Bladder microvascular endothelial cell (primary cell): Measurements from ENCODE around the gene MAN2B1. TPM values are rescaled to one million over a fixed set of nuclear protein-coding genes. Genes with fewer than 3 reads are reported as not detected.

ENCODE experiments used
- total RNA-seq: library from RNA; depleted of rRNA; stranded (reverse); fragments of >200 nt; gene quantifications from 2 replicates; pipeline ENCODE4 v1.2.3, GENCODE V29; 2014

Gene MAN2B1
- 31.2 and 64.0 TPM in 2 replicates for total RNA-seq

DNA sequence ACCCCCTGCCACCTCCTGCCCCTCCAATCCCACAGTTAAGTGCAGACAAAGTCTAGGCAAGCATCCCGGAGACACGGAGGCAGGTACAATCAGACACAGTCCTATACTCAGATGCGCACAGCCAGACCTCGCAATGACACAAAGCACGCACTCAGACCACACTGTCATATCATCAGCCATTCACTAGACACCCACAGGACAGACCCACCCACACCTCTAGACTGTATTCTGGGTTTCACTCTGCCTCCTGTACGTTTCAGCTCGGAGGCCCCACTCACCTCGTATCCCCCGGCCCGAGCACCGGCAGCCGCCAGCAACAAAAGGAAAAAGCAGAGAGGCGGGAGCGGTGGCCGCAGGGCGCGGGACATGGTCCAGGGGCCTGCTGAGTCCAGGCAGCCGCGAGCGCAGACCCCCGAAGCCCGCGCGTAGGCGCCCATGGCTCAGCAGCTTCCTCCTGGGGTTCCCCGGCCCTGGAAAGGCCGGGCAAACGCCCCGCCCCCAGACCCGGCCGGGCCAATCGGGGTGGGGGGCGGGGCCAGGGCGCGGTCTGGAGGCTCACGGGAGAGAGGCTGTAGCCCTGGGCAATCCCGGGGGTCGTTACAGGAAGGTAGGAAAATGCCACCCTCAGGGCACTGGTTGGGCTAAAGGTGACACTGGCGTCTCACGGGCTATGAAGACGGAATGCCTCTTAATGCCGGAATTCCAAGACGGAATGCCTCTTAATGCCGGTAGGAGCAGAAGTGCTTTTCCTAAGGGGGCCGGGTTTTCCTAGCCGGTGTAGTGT, at the start of gene MAN2B1, which contains the start of gene WDR83:
Gene MAN2B1 (minus strand): TSS at position 478 of the 784 bp plus-strand sequence. CDS start 41 bp downstream, at position 437.
Gene WDR83 (plus strand): TSS at position 543 of the 784 bp plus-strand sequence. CDS start 2,984 bp downstream, outside the sequence.

DNA sequence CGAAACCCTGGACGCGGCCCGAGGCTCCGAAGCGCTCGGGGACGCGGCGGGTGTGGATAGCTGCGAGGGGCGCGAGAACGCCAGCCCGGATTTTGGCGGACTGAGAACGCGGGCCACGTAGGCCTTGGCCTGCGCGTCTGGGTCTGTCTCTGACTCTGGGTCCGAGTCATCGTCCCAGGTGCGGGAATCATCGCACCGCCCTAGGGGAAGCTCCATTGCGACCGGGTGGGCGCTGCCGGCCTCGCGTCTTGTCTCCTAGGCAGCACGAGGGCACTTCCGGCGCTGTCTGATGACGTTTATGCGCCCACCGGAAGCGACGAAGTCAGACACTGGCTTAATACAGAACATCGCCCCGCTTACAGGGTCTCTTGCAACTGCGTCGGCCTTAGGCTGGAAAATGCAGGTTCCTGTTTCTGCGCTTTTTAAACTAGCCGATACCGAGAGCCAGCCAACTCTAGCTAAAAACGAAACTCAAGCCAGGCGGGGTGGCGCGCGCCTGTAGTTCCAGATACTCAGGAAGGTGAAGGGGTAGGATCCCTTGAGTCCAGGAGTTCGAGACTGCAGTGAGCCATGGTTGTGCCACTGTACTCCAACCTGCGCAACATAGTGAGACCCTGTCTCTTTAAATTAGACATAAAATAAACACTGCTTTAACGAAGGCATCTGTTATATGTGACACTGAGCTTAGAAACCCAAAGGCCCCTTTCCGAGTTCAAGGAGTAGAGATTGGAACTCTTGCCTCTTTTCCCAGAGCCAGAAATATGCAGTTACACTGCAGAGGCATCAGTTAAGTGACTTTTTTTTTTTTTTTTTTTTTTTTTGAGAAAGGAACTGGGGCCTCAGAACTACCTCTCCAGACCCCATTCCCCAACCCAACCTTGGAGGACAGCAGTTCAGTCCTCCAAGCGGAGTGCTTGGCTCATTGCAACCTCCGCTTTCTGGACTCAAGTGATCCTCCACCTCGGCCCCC, 30.1 kb upstream of the MAN2B1 start, which contains the start of gene FBXW9:
Gene FBXW9 (minus strand): TSS at position 266 of the 970 bp plus-strand sequence. CDS start 50 bp downstream, at position 216.

DNA sequence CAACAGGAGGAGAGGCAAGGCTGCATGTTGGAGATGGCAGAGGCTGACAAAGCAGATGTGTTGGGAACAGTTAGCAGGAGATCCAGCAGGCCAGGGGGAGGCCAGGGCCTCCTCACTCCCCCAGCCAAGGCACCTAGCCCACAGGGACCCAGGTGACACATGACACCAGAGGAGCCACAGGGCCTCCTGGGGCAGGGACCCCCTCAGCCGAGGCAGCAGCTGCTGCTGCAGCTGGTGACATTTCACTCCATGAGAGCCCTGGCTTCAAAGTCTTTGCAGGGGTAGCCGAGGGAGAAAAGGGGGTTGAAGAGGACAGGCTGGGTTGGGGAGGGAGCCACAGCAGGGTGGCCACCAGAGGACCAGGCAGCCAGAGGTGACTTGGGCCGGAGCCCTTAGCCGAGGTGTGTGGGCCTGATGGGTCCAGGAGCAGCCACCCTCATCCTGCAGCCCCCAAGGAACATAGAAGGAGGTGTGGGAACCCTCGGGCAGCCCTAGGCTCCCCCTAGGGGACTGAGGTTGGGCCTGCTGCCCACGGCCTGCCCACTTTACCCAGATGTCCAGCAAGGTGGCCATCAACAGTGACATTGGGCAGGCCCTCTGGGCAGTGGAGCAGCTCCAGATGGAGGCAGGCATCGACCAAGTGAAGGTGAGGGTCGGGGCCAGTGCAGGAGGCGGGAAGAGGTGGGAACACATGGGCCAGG, 21.1 kb upstream of the MAN2B1 start, which contains the start of gene GNG14:
Gene GNG14 (plus strand): TSS at position 503 of the 701 bp plus-strand sequence. CDS start 51 bp downstream, at position 554.

DNA sequence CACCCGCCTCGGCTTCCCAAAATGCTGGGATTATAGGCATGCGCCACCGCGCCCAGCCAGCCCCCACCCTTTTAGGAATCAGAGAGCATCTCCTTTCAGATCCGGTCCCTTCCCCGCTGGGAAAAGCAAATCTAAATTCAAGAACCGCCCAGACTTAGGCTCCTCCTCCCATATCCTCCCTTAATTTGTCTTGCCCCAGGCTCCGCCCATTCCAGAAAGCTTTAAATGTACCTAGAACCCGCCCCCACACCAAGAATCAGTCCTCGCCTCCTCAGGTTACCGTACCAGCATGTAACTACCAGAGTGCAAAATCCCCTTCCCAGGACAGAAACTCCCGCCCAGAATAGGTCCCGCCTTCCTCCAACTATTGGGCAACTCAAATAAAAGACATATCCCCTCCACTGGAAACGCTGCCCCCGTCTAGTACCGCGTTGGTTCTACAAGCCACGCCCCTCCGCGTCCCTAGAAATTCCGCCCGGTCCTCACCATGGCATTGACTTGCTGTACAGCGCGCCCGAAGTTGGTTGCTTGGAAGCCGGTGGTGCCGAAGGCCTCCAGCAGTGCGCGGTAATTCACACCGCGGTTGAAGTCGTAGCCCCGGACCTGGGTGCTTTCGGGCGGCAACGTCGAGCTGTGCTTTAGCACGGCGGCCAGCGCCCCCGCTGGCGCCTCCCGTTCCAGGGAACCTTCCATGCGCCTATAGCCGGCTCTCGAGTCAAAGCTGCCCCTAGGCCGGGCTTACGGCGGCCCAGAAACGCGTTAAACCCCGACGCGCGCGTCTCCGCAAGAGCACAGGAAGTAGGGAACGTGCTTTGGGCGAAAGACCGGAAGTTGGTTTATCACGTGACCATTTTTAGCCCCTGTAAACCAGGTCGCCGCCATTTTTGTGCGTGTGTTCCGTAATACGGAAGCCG, 14.8 kb upstream of the MAN2B1 start, which contains the start of gene DHPS:
Gene DHPS (minus strand): TSS at position 807 of the 914 bp plus-strand sequence. CDS start 114 bp downstream, at position 693.

DNA sequence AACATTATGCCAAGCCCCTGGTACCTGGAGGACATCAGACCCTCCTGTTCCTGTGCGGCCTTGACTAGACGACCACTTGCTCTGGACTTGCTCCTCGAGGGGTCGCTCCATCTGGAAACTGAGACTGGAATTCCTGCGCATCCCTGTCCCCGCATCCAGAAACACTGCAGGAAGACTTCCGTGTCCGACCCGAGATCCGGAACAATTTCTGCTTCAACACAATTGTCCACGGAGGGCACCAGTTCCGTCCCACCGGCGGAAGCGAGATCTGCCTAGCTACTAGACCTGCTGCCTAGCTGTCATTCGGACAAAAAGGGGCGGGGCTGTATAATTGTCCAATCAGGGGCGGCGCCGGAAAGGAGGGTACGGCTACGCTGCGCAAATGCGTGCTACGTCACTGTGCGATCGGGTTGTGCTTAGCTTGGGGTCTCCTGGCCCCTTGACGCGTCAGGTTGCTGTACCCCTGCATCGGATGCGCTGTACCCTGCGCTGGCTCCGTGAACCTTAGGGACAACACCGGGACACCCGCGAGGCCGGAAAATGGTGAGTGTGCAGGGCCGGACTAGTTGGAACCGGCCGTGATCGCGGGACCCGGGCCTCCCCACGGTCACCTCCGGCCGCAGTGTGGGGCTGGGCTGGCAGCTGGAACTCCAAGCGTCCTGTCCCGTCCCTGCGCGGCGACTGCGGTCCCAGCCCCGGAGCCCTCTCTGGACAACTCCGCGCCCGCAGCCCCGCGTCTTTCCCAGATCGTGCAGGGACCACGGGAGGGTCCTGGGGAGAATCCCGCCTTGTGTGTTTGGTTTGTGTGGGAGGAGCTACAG, 55.8 kb downstream of the MAN2B1 start, which contains the start of the genes ZNF490 and ZNF791:
Gene ZNF490 (minus strand): TSS at position 274 of the 821 bp plus-strand sequence. CDS start 133 bp downstream, at position 141.
Gene ZNF791 (plus strand): TSS at position 381 of the 821 bp plus-strand sequence. CDS start 160 bp downstream, at position 541.

Other genes starting within 250 kb of the MAN2B1 start
- 4.0 and 9.0 TPM in 2 replicates for gene ZNF443, start 225.7 kb downstream of the MAN2B1 start, total RNA-seq
- gene ZNF709, start 181.9 kb downstream of the MAN2B1 start, total RNA-seq, result 2.3 and 3.5 TPM in 2 replicates
- gene ZNF564, start 115.3 kb downstream of the MAN2B1 start, total RNA-seq, result 5.8 and 9.8 TPM in 2 replicates
- gene ZNF490, start 55.9 kb downstream of the MAN2B1 start, total RNA-seq, result 3.2 and 9.9 TPM in 2 replicates
- 9.4 and 14.3 TPM in 2 replicates for gene ZNF791, start 55.8 kb downstream of the MAN2B1 start, total RNA-seq
- 10.0 and 12.6 TPM in 2 replicates for gene WDR83, start 65 bp upstream of the MAN2B1 start, total RNA-seq
- 49.7 and 50.5 TPM in 2 replicates for gene DHPS, start 15.1 kb upstream of the MAN2B1 start, total RNA-seq
- gene GNG14, start 21.3 kb upstream of the MAN2B1 start, total RNA-seq, result not detected in 2 replicates
- 4.4 and 5.5 TPM in 2 replicates for gene FBXW9, start 29.9 kb upstream of the MAN2B1 start, total RNA-seq
- 20.9 and 53.7 TPM in 2 replicates for gene TNPO2, start 57.2 kb upstream of the MAN2B1 start, total RNA-seq
- 142 and 167 TPM in 2 replicates for gene TRIR, start 67.9 kb upstream of the MAN2B1 start, total RNA-seq
- gene GET3, start 70.8 kb upstream of the MAN2B1 start, total RNA-seq, result 66.6 and 79.8 TPM in 2 replicates
- not detected in 2 replicates for gene BEST2, start 85.0 kb upstream of the MAN2B1 start, total RNA-seq
- gene HOOK2, start 108.8 kb upstream of the MAN2B1 start, total RNA-seq, result 7.4 and 19.0 TPM in 2 replicates
- gene JUNB, start 124.7 kb upstream of the MAN2B1 start, total RNA-seq, result 36.8 and 49.2 TPM in 2 replicates
- 164 and 210 TPM in 2 replicates for gene PRDX2, start 135.1 kb upstream of the MAN2B1 start, total RNA-seq
- not detected in 2 replicates for gene THSD8, start 135.3 kb upstream of the MAN2B1 start, total RNA-seq
- gene RNASEH2A, start 139.8 kb upstream of the MAN2B1 start, total RNA-seq, result 19.6 and 25.7 TPM in 2 replicates
- gene RTBDN, start 167.8 kb upstream of the MAN2B1 start, total RNA-seq, result not detected in 2 replicates
- 0.16 and 1.0 TPM in 2 replicates for gene MAST1, start 171.8 kb upstream of the MAN2B1 start, total RNA-seq
- gene DNASE2, start 214.7 kb upstream of the MAN2B1 start, total RNA-seq, result 15.4 and 19.4 TPM in 2 replicates
- gene KLF1, start 220.5 kb upstream of the MAN2B1 start, total RNA-seq, result 0.06 TPM in 1 of 2 replicates, not detected in the other
- 16.0 and 21.7 TPM in 2 replicates for gene GCDH, start 224.4 kb upstream of the MAN2B1 start, total RNA-seq